Bronchial smooth muscle cell (primary cell): Measurements from ENCODE around the gene OTUD6A. TPM values are rescaled to one million over a fixed set of nuclear protein-coding genes. Genes with fewer than 3 reads are reported as not detected.

Source experiments
- total RNA-seq: library from RNA; depleted of rRNA; stranded (reverse); fragments of >200 nt; gene quantifications from 2 replicates; pipeline ENCODE4 v1.2.1, GENCODE V29; 2014

OTUD6A gene, protein sequence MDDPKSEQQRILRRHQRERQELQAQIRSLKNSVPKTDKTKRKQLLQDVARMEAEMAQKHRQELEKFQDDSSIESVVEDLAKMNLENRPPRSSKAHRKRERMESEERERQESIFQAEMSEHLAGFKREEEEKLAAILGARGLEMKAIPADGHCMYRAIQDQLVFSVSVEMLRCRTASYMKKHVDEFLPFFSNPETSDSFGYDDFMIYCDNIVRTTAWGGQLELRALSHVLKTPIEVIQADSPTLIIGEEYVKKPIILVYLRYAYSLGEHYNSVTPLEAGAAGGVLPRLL
- total RNA-seq, result not detected in 2 replicates

DNA sequence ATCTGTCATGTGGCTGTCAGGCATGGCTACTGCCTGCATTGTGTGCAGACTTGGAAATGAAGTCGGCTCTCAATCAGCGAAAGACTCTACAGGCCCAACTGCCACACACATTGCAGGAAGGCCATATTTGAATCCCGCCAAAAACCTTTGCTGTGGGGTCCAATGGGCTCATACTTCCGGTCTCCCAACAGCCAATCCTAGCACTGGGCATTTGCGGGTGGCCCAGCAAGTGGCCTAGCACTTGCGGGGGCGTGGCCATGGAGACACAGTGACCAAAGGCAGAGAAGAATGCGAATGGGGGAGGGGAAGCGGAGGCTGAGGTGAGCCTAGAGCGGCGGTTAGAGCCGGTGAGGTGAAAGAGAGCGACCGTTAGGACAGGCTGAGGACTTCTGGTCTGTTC is at the start of gene OTUD6A:
OTUD6A (plus strand) TSS at position 382 of the 400 bp plus-strand sequence. CDS start 68 bp downstream, outside the sequence.

DNA sequence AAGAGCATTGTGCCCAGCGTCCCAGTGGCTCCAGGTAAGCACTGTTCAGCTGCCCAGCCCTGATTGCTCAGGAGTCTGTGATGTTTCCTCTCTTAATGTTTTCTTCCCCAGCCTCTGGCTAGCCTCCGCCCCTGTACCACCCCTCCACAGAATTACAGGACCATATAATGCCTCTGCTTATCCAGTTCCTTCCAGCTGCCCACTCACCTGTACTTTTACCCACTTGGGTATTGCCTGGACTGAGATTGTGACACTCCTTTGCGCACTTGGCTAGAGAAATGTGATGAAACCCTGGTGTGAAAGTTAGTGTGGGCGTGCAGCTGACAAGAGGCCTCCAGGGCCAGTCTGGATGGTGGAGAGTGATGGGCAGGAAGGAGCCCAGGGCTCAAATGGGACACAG is 12.3 kb upstream of the OTUD6A start, which contains the start of gene AWAT2:
AWAT2 (minus strand) TSS at position 14 of the 400 bp plus-strand sequence; CDS start at position 8, 6 bp downstream.

Other genes starting within 250 kb of the OTUD6A start
- not detected in 2 replicates for gene AWAT2, start 12.5 kb upstream of the OTUD6A start, total RNA-seq
- gene IGBP1, start 71.0 kb downstream of the OTUD6A start, total RNA-seq, result 96.1 and 143 TPM in 2 replicates
- gene DGAT2L6, start 115.0 kb downstream of the OTUD6A start, total RNA-seq, result not detected in 2 replicates
- gene AWAT1, start 172.2 kb downstream of the OTUD6A start, total RNA-seq, result not detected in 2 replicates
- under 0.01 TPM in 1 of 2 replicates, not detected in the other for gene P2RY4, start 197.7 kb downstream of the OTUD6A start, total RNA-seq
- gene ARR3, start 205.9 kb downstream of the OTUD6A start, total RNA-seq, result not detected in 2 replicates
- gene RAB41, start 219.7 kb downstream of the OTUD6A start, total RNA-seq, result not detected in 2 replicates
- 43.8 and 48.0 TPM in 2 replicates for gene PDZD11, start 227.5 kb downstream of the OTUD6A start, total RNA-seq
- gene KIF4A, start 227.6 kb downstream of the OTUD6A start, total RNA-seq, result 0.86 and 2.2 TPM in 2 replicates